ENCODE data around the gene EDC4. TPM values are rescaled to one million over a fixed set of nuclear protein-coding genes. Genes with fewer than 3 reads are reported as not detected.
A peak's percentile ranks its signal among the peaks of the same experiment; 100 is the strongest.
"Not testable (repeated sequence)": the region's sequence is repeated elsewhere in the genome, so short reads cannot be mapped to it uniquely, and the experiment has no call there.

The EDC4 gene, protein sequence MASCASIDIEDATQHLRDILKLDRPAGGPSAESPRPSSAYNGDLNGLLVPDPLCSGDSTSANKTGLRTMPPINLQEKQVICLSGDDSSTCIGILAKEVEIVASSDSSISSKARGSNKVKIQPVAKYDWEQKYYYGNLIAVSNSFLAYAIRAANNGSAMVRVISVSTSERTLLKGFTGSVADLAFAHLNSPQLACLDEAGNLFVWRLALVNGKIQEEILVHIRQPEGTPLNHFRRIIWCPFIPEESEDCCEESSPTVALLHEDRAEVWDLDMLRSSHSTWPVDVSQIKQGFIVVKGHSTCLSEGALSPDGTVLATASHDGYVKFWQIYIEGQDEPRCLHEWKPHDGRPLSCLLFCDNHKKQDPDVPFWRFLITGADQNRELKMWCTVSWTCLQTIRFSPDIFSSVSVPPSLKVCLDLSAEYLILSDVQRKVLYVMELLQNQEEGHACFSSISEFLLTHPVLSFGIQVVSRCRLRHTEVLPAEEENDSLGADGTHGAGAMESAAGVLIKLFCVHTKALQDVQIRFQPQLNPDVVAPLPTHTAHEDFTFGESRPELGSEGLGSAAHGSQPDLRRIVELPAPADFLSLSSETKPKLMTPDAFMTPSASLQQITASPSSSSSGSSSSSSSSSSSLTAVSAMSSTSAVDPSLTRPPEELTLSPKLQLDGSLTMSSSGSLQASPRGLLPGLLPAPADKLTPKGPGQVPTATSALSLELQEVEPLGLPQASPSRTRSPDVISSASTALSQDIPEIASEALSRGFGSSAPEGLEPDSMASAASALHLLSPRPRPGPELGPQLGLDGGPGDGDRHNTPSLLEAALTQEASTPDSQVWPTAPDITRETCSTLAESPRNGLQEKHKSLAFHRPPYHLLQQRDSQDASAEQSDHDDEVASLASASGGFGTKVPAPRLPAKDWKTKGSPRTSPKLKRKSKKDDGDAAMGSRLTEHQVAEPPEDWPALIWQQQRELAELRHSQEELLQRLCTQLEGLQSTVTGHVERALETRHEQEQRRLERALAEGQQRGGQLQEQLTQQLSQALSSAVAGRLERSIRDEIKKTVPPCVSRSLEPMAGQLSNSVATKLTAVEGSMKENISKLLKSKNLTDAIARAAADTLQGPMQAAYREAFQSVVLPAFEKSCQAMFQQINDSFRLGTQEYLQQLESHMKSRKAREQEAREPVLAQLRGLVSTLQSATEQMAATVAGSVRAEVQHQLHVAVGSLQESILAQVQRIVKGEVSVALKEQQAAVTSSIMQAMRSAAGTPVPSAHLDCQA (N-terminal part only)
- 100 to 1,000 TPM in 1 of 2 experiments, 10 to 100 TPM in 1; 99.6 to 102 TPM for total RNA-seq

DNA sequence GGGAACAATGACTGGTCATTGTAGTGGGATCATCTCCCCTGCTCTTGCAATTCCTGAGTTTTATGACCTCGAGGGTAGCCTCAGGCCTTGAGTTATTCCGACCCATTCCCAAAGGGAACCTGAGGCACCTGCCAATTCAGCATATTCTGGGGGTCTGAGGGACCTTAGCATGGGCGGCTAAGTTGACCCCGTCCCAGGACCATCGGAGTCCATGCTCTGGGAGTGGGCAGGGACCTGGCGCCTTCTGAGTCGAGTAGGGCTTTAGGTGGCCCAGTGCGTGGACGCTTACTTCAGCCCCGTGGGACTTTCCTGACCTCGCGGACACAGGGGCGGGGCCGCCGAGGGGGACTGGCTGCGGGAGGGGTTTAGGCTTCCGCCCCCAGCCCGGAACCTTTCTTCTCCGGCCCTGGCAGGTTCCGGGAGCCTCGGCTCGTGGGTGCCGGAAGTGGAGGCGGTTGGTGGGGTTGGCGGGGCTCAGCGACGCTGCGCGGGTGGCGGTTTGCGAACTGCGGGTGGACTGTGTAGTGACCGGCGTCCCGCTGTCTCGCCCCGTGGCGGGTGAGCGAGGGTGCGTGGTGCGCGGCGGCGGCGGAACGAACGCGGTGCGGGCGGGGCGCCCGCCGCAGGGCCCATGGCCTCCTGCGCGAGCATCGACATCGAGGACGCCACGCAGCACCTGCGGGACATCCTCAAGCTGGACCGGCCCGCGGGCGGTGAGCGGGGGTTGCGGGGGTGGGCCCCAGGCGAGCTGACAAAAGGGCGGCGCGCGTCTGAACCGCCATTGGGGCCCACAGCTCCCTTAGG lies at the start of gene EDC4:
EDC4 (plus strand) TSS at position 422 of the 804 bp plus-strand sequence; CDS start at position 632, 210 bp downstream.
- H3K27ac Mint-ChIP-seq: peak within 1 kb of the TSS; percentile 90
- H3K4me3 Mint-ChIP-seq: peak within 1 kb of the TSS; percentile 89
- H3K27me3 Mint-ChIP-seq: no peaks in the 10 kb centered on the region
- peaks cover 12% of the 10 kb centered on the region for H3K36me3 Mint-ChIP-seq
- H3K4me1 Mint-ChIP-seq: peaks cover 20% of the 10 kb centered on the region
- H3K9me3 Mint-ChIP-seq: no peaks in the 10 kb centered on the region
- DNase-seq: peak; percentile 91

DNA sequence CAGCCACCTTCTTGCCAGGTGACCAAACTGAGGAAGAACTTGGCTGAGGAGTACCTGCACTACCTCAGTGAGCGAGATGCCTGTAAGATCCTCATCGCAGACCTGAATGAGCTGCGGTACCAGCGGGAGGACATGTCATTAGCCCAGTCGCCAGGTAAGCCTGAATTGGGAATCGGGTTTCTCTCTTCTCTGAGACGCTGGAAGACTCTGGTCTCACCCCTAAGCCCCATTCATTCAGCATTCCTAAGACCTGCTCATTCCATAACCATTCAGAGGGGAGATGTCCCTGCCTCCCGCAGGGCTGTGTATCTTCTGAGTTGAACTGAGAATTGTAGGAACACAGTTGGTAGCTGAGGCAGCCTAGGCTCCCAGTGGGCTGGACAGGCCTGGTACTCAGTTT lies 47.7 kb upstream of the EDC4 start:
- H3K27ac Mint-ChIP-seq: no peak overlapping the region
- peaks cover 2% of the 10 kb centered on the region for H3K4me1 Mint-ChIP-seq
- H3K9me3 Mint-ChIP-seq: no peaks in the 10 kb centered on the region
- H3K27me3 Mint-ChIP-seq: no peaks in the 10 kb centered on the region
- DNase-seq: no peak
- H3K4me3 Mint-ChIP-seq: no peak overlapping the region
- H3K36me3 Mint-ChIP-seq: no peaks in the 10 kb centered on the region

DNA sequence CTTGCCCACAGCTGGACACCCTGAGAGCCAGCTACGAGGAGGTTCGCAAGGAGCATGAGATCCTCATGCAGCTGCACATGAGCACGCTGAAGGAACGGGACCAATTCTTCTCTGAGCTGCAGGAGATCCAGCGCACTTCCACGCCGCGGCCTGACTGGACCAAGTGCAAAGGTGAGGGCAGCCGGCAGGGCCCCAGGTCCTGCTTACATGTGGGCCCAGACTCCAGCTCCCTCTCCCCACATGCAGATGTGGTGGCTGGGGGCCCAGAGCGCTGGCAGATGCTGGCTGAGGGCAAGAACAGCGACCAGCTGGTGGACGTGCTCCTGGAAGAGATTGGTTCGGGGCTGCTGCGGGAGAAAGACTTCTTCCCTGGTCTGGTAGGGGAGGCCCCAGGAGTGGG lies 46.9 kb upstream of the EDC4 start:
- no peak overlapping the region for H3K27ac Mint-ChIP-seq
- H3K4me1 Mint-ChIP-seq: peaks cover 2% of the 10 kb centered on the region
- H3K36me3 Mint-ChIP-seq: no peaks in the 10 kb centered on the region
- DNase-seq: no peak
- no peak overlapping the region for H3K4me3 Mint-ChIP-seq
- no peaks in the 10 kb centered on the region for H3K27me3 Mint-ChIP-seq
- no peaks in the 10 kb centered on the region for H3K9me3 Mint-ChIP-seq

DNA sequence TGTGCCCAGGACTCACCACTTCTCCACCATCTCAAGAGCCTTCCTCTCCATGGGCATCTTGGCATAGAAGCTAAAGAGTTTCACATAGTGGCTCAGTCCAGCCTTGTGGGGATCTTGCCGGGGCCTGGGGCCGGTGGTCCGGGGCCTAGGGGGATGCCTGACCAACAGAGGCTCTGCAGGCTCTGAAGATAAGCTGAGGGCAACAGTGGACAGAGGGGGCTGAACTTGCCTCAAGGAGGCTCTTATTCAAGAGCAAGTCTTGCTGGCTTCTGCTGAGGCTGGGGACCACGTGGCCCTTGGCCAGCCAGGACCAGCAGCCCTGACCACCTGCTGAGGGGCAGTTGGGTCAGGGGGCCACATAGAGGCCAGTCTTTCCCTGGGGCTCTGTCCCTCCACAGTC lies 44.2 kb upstream of the EDC4 start:
- H3K4me3 Mint-ChIP-seq: no peak overlapping the region
- no peaks in the 10 kb centered on the region for H3K9me3 Mint-ChIP-seq
- no peak overlapping the region for H3K27ac Mint-ChIP-seq
- DNase-seq: no peak
- no peaks in the 10 kb centered on the region for H3K27me3 Mint-ChIP-seq
- H3K4me1 Mint-ChIP-seq: peaks cover 11% of the 10 kb centered on the region
- no peaks in the 10 kb centered on the region for H3K36me3 Mint-ChIP-seq

DNA sequence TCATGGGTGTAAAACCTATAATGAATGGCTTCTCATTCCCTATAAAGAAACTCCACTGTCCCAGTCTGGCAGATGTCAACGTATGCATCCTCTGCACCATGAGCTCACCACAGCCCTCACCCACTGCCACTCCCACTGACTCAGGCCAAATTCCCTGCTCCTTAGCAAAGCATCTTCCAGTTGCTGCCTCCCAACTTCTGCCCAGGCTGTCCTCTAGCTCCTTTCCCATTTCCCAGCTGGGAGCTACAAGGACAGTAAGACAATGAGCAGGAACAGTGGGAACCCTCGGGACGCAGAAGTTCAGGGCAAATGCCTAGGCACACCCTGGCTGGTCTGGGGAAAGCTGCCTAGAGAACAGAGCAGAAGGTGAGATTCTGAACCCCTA lies 39.8 kb upstream of the EDC4 start:
- Mint-ChIP-seq H3K36me3 (no peaks in the 10 kb centered on the region), H3K4me3 (peak overlapping the region; percentile 90), H3K4me1 (peaks cover 10% of the 10 kb centered on the region), H3K27ac (peak overlapping the region; percentile 80), H3K9me3 (no peaks in the 10 kb centered on the region), H3K27me3 (no peaks in the 10 kb centered on the region)
- DNase-seq: no peak

DNA sequence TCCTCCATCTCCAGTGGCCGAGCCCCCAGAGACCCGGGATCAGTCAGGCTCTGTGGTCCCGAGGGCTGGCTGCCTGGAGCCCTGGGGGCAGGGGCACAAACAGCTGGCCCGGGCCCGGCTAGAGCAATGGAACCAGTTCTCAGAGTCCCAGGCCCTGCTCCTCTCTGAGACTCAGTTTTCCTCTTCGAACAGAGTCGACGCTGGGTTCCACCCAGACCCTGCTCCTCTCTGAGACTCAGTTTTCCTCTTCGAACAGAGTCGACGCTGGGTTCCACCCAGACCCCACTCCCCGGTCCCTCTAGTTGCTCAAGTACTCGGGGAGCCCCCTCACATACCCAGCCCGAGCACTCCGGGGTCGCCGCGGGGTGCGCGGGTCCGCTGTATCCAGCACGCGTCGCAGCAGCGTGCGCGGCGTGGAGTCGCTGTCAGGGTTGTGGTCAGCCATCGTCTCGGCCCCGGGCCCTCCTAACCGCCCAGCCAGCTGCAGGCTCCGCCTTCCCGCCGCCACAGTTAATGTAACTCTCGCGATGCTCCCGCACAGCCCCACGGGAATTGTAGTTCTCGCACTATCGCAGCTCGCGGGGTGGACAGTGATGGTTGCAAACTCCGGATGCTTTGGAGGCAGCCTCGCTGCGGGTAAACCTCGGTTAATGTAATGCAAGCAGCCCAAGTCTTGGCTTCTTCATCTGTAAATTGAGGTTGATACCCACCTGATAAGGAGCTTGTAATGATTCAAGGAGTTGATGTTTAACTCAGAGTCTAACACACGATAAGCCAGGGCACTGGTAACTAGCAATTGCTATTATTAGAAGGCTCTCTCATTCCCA lies 39.2 kb upstream of the EDC4 start:
- Mint-ChIP-seq H3K9me3 (no peaks in the 10 kb centered on the region), H3K27ac (peak overlapping the region; percentile 80), H3K27me3 (no peaks in the 10 kb centered on the region), H3K4me3 (peak overlapping the region; percentile 90), H3K4me1 (peaks cover 10% of the 10 kb centered on the region), H3K36me3 (no peaks in the 10 kb centered on the region)
- peak; percentile 93 for DNase-seq

DNA sequence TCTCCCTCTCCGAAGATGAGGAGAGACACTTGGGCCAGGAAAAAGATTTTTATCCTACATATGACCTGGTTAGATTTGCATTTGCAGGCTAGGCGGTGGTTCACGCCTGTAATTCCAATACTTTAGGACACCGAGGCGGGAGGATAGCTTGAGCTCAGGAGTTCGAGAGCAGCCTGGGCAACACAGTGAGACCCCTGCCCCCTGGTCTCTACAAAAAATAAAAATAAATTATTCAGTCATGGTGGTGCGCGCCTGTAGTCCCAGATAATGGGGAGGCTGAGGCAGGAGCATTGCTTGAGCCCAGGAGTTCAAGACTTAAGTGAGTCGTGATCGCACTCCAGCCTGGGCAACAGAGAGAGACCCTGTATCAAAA lies 38.6 kb upstream of the EDC4 start:
- H3K27ac Mint-ChIP-seq: peak overlapping the region; percentile 80
- DNase-seq: no peak
- no peaks in the 10 kb centered on the region for H3K36me3 Mint-ChIP-seq

DNA sequence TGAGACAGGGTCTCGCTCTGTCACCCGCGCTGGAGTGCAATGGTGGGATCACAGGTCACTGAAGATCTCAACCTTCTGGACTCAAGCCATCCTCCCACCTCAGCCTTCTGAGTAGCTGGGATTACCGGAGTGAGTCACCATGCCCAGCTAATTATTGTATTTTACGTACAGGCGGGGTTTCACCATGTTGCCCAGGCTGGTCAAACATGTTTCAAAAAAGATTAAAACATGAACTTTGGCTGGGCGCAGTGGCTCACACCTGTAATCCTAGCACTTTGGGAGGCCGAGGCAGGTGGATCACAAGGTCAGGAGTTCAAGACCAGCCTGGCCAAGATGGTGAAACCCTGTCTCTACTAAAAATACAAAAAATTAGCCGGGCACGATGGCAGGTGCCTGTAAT lies 35.7 kb upstream of the EDC4 start:
- H3K27ac Mint-ChIP-seq, H3K9me3 Mint-ChIP-seq, H3K27me3 Mint-ChIP-seq, H3K36me3 Mint-ChIP-seq, DNase-seq, H3K4me3 Mint-ChIP-seq: not testable (repeated sequence)
- peaks cover 14% of the 10 kb centered on the region for H3K4me1 Mint-ChIP-seq

More for the DNA sequence above, 38.6 kb upstream of the EDC4 start:
- peaks cover 10% of the 10 kb centered on the region for H3K4me1 Mint-ChIP-seq
- H3K9me3 Mint-ChIP-seq: no peaks in the 10 kb centered on the region
- peak overlapping the region; percentile 90 for H3K4me3 Mint-ChIP-seq
- no peaks in the 10 kb centered on the region for H3K27me3 Mint-ChIP-seq

DNA sequence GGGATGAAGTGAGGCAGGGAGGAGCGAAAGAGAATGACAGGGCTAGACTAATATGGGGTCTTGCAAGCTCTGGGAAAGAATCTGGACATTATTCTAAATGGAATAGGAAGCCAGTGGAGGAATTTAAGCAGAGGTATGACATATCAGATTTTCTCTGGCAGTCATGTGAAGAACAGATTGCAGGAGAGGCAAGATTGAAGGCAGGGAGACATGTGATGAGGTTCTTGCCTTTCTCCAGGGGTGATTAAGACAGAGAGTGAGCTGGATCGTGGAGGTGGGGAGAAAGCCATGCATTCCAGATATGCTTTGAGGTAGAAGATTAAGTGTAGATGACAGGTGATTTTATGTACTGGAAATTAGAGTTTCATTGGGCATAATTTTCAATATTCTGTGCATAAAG lies 35.0 kb upstream of the EDC4 start:
- Mint-ChIP-seq H3K36me3 (no peaks in the 10 kb centered on the region), H3K4me3 (no peak overlapping the region), H3K27ac (no peak overlapping the region), H3K9me3 (no peaks in the 10 kb centered on the region), H3K4me1 (peaks cover 9% of the 10 kb centered on the region), H3K27me3 (no peaks in the 10 kb centered on the region)
- DNase-seq: no peak

DNA sequence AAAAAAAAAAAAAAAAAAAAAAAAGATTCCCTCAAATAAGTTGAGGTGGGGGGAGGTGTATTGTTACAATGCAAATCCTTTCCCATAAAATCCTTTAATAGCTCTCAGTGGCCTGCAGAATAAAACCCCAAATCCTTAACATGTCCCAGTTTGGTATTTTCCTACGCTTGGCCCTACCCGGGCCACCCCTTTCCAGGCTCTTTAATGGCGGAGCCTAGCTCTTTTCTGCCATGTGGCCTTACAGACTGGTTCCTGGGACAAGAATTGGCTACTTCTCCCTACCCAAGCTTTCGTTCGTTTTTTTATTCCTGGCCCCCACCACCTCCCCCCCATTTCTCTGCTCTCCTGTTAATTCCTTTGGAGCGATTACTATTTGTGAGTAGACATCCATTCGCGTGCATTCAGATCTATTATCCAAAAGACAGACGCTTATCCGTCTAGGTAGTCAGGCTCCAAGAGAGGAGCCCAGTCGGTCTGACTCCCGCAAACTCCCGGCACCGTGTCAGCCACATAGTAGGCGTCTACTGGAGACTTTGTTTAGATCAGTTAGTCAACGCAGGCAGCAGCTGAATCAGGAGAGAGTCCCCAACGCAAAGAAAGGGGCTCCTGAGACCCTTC lies 31.5 kb upstream of the EDC4 start:
- Mint-ChIP-seq H3K4me1 (peaks cover 30% of the 10 kb centered on the region), H3K27ac (peak overlapping the region; percentile 98), H3K36me3 (peaks cover 3% of the 10 kb centered on the region), H3K27me3 (no peaks in the 10 kb centered on the region), H3K4me3 (peak overlapping the region; percentile 87), H3K9me3 (no peaks in the 10 kb centered on the region)
- DNase-seq: no peak

DNA sequence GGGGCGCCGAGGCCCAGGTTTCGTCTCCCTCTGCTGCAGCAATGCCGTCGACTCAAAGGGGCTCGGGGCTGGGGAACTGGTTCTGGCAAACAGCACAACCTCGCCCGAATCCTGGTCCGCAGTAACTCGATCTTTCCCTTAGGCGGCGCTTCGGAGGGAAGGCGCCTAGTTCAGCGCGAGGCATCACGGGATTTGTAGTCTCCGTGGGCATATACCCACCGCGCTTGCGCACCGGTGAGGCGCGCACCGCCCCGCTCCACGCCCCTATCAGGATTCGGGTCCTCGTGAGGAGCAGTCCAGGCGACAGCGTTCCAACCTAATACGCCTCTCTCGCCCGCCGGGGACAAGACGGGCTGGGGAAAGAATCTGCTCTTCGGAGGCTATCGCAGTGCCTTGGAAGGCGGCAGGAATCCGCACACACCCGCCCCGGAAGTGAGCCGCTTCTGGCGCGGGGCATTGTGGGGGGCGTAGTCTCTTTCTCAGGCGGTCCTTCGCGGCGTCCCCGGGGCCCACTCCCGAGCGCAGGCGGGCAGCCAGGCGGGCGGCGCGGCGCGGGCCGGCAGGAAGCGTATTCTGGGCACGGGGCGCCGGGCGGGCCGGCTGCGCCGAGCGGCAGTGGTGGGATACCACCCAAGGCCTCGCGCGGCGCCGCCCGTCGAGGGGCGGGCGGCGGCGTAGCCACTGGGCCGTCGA lies 30.9 kb upstream of the EDC4 start, which contains the start of gene THAP11:
THAP11 (plus strand) TSS at position 505 of the 693 bp plus-strand sequence. CDS start 235 bp downstream, outside the sequence.
- Mint-ChIP-seq H3K27me3 (no peaks in the 10 kb centered on the region), H3K4me1 (peaks cover 30% of the 10 kb centered on the region), H3K27ac (peak within 1 kb of the TSS; percentile 98), H3K9me3 (no peaks in the 10 kb centered on the region), H3K36me3 (peaks cover 3% of the 10 kb centered on the region), H3K4me3 (peak within 1 kb of the TSS; percentile 95)
- peak; percentile 94 for DNase-seq

DNA sequence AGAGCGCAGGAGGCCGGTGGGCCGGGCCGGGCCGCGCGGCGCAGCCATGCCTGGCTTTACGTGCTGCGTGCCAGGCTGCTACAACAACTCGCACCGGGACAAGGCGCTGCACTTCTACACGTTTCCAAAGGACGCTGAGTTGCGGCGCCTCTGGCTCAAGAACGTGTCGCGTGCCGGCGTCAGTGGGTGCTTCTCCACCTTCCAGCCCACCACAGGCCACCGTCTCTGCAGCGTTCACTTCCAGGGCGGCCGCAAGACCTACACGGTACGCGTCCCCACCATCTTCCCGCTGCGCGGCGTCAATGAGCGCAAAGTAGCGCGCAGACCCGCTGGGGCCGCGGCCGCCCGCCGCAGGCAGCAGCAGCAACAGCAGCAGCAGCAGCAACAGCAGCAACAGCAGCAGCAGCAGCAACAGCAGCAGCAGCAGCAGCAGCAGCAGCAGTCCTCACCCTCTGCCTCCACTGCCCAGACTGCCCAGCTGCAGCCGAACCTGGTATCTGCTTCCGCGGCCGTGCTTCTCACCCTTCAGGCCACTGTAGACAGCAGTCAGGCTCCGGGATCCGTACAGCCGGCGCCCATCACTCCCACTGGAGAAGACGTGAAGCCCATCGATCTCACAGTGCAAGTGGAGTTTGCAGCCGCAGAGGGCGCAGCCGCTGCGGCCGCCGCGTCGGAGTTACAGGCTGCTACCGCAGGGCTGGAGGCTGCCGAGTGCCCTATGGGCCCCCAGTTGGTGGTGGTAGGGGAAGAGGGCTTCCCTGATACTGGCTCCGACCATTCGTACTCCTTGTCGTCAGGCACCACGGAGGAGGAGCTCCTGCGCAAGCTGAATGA lies 30.1 kb upstream of the EDC4 start:
- peak overlapping the region; percentile 91 for H3K27ac Mint-ChIP-seq

More for the DNA sequence above, 30.1 kb upstream of the EDC4 start:
- Mint-ChIP-seq H3K9me3 (no peaks in the 10 kb centered on the region), H3K36me3 (peaks cover 3% of the 10 kb centered on the region), H3K27me3 (no peaks in the 10 kb centered on the region), H3K4me1 (peaks cover 32% of the 10 kb centered on the region), H3K4me3 (peak overlapping the region; percentile 95)
- DNase-seq: peak; percentile 71
